Measurements from ENCODE around the gene HTR7. TPM values are rescaled to one million over a fixed set of nuclear protein-coding genes. Genes with fewer than 3 reads are reported as not detected.

The HTR7 gene
- total and polyA plus RNA-seq, 2 of the 4 experiments (the other 2 are of a cell fraction) = 0.43 to 0.72 TPM

DNA sequence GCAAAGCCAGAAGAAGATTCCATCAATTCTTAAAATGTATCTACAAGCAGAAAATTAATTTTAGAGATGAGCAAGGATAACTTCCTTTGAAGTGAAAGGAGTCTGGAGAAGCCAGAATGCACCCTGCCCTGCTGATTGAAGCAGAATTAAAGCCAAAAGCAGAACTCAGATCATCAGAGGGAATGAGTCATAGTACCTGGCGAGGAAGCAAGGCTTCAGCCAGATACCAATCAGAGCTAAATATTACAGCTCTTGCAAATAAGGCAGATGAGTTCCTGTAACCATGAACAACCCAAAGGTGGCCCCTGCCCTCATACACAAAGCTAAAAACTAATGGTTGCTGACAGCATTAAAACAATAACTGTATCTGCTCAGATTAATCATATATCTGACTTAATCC is 10.4 kb downstream of the HTR7 start:
- Histone ChIP-seq H2BK5ac (ENCODE audit: low read depth, low read length, poor library complexity, severe bottlenecking) (no peak overlapping the region), H3K4me2 (ENCODE audit: low read depth, low read length) (no peak overlapping the region), H3K56ac (ENCODE audit: extremely low read depth, insufficient read depth, low read length) (no peak overlapping the region), H3K23ac (ENCODE audit: low read depth, low read length) (no peak overlapping the region), H2BK15ac (ENCODE audit: low read depth, low read length) (no peak overlapping the region), H3K9me3 (ENCODE audit: control insufficient read depth, insufficient read depth, low read length) (0 out of 2 replicates have a peak, but pooled peaks cover 2% of the 10 kb centered on the region), H2AK9ac (replicated peaks; ENCODE audit: low read depth, low read length, poor library complexity) (no peak overlapping the region), H3K9ac (ENCODE audit: low read depth, low read length) (no peak overlapping the region), H4K8ac (ENCODE audit: low read depth in 2 of 2, low read length in 2 of 2) (no peak overlapping the region), H2BK20ac (ENCODE audit: low read depth, low read length) (no peak overlapping the region), H2AFZ (replicated peaks; ENCODE audit: low read length, poor library complexity) (no peak overlapping the region), H4K20me1 (ENCODE audit: insufficient read depth, low read length) (no peaks in the 10 kb centered on the region), H3K9me1 (ENCODE audit: insufficient read depth, low read length) (no peaks in the 10 kb centered on the region), H2BK120ac (ENCODE audit: low read depth, low read length) (no peak overlapping the region), H3K4me3 (ENCODE audit: insufficient read depth, low read depth, low read length) (no peak overlapping the region), H3K4me1 (ENCODE audit: control insufficient read depth, insufficient read depth, low read length) (no peaks in the 10 kb centered on the region), H3K14ac (replicated peaks; ENCODE audit: low read depth, low read length) (no peak overlapping the region), H3K4ac (ENCODE audit: low read depth, low read length) (no peak overlapping the region), H3K27ac (ENCODE audit: insufficient read depth, low read length) (no peak overlapping the region), H3K27me3 (ENCODE audit: control insufficient read depth, insufficient read depth, low read length) (peaks cover 2% of the 10 kb centered on the region; the same call in 1 of the 2 replicates), H3K36me3 (ENCODE audit: control insufficient read depth, insufficient read depth, low read length) (no peaks in the 10 kb centered on the region), H4K91ac (ENCODE audit: insufficient read depth, low read depth, low read length) (no peak overlapping the region), H3K18ac (ENCODE audit: low read depth, low read length) (no peak overlapping the region), H4K5ac (ENCODE audit: low read depth, low read length) (no peak overlapping the region), H3K79me1 (ENCODE audit: low read depth in 1 of 2, low read length in 2 of 2) (no peaks in the 10 kb centered on the region), H2AK5ac (ENCODE audit: low read depth, low read length) (no peak overlapping the region)
- ATAC-seq (ENCODE audit: low read depth) (peak; percentile 44; the same call in 1 of the 2 replicates), DNase-seq (peak; percentile 37)
- TF ChIP-seq FOS (IDR thresholded peaks at IDR 0.05; ENCODE audit: low read depth, low read length) (no peak), MXI1 (IDR thresholded peaks at IDR 0.05; ENCODE audit: borderline replicate concordance, low read depth, low read length) (no peak), RAD21 (IDR thresholded peaks at IDR 0.05; ENCODE audit: low read length) (no peak), SMC3 (IDR thresholded peaks at IDR 0.05; ENCODE audit: low read depth, low read length) (no peak), NFE2L2 (IDR thresholded peaks at IDR 0.05; ENCODE audit: low read depth, low read length) (no peak), CEBPB (IDR thresholded peaks at IDR 0.05; ENCODE audit: low read depth, low read length) (no peak), MAZ (IDR thresholded peaks at IDR 0.05; ENCODE audit: borderline replicate concordance, low read depth, low read length) (no peak), RFX5 (IDR thresholded peaks at IDR 0.05; ENCODE audit: low read depth, low read length) (no peak), RCOR1 (IDR thresholded peaks at IDR 0.05; ENCODE audit: insufficient replicate concordance, low read length) (no peak), MAFK (IDR thresholded peaks at IDR 0.05; ENCODE audit: low read depth, low read length) (no peak), BHLHE40 (IDR thresholded peaks at IDR 0.05; ENCODE audit: low read depth, low read length) (no peak), POLR2A (IDR thresholded peaks at IDR 0.05; ENCODE audit: low read depth, low read length) (no peak), CHD1 (IDR thresholded peaks at IDR 0.05; ENCODE audit: low read depth, low read length) (no peak)
- TF ChIP-seq, protein P1, sequence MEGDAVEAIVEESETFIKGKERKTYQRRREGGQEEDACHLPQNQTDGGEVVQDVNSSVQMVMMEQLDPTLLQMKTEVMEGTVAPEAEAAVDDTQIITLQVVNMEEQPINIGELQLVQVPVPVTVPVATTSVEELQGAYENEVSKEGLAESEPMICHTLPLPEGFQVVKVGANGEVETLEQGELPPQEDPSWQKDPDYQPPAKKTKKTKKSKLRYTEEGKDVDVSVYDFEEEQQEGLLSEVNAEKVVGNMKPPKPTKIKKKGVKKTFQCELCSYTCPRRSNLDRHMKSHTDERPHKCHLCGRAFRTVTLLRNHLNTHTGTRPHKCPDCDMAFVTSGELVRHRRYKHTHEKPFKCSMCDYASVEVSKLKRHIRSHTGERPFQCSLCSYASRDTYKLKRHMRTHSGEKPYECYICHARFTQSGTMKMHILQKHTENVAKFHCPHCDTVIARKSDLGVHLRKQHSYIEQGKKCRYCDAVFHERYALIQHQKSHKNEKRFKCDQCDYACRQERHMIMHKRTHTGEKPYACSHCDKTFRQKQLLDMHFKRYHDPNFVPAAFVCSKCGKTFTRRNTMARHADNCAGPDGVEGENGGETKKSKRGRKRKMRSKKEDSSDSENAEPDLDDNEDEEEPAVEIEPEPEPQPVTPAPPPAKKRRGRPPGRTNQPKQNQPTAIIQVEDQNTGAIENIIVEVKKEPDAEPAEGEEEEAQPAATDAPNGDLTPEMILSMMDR (conservative IDR thresholded peaks at IDR 0.05; ENCODE audit: low read depth, low read length) = no peak
- TF ChIP-seq, protein P2, sequence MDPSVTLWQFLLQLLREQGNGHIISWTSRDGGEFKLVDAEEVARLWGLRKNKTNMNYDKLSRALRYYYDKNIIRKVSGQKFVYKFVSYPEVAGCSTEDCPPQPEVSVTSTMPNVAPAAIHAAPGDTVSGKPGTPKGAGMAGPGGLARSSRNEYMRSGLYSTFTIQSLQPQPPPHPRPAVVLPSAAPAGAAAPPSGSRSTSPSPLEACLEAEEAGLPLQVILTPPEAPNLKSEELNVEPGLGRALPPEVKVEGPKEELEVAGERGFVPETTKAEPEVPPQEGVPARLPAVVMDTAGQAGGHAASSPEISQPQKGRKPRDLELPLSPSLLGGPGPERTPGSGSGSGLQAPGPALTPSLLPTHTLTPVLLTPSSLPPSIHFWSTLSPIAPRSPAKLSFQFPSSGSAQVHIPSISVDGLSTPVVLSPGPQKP (IDR thresholded peaks at IDR 0.05; ENCODE audit: borderline replicate concordance, low read depth, low read length) = no peak
- TF ChIP-seq, protein P3, sequence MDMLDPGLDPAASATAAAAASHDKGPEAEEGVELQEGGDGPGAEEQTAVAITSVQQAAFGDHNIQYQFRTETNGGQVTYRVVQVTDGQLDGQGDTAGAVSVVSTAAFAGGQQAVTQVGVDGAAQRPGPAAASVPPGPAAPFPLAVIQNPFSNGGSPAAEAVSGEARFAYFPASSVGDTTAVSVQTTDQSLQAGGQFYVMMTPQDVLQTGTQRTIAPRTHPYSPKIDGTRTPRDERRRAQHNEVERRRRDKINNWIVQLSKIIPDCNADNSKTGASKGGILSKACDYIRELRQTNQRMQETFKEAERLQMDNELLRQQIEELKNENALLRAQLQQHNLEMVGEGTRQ (IDR thresholded peaks at IDR 0.05; ENCODE audit: low read depth, low read length) = no peak
- no CpG with 5 or more reads among the region's 1 CpG for WGBS, 2 experiments (ENCODE audit: extremely low coverage in 2 of 2, insufficient read length in 1 of 2)
- CTCF ChIA-PET = no interaction called here
- intact Hi-C loops (cut with micrococcal nuclease) = no loop called here
- POLR2A ChIA-PET (ENCODE audit: unreplicated experiment) = no interaction called here
- no TSS peak for BruUV-seq (replicated peaks)
- in situ Hi-C loops (cut with MboI; ENCODE audit: low sequenced_read_pairs) = no loop called here
- dilution Hi-C loops (cut with HindIII; ENCODE audit: low sequenced_read_pairs, unreplicated experiment) = no loop called here

Data from IMR-90 (cell line).